SK-N-DZ (cell line): ENCODE measurements around the gene HIPK1.
A peak's percentile ranks its signal among the peaks of the same experiment; 100 is the strongest.
"Not testable (repeated sequence)": the region's sequence is repeated elsewhere in the genome, so short reads cannot be mapped to it uniquely, and the experiment has no call there.

Experiments
- DNase-seq: peaks from one replicate; pipeline ENCODE4 v3.0.0-alpha.2; 2015; ENCODE audit warnings: low spot score

The HIPK1 gene

DNA sequence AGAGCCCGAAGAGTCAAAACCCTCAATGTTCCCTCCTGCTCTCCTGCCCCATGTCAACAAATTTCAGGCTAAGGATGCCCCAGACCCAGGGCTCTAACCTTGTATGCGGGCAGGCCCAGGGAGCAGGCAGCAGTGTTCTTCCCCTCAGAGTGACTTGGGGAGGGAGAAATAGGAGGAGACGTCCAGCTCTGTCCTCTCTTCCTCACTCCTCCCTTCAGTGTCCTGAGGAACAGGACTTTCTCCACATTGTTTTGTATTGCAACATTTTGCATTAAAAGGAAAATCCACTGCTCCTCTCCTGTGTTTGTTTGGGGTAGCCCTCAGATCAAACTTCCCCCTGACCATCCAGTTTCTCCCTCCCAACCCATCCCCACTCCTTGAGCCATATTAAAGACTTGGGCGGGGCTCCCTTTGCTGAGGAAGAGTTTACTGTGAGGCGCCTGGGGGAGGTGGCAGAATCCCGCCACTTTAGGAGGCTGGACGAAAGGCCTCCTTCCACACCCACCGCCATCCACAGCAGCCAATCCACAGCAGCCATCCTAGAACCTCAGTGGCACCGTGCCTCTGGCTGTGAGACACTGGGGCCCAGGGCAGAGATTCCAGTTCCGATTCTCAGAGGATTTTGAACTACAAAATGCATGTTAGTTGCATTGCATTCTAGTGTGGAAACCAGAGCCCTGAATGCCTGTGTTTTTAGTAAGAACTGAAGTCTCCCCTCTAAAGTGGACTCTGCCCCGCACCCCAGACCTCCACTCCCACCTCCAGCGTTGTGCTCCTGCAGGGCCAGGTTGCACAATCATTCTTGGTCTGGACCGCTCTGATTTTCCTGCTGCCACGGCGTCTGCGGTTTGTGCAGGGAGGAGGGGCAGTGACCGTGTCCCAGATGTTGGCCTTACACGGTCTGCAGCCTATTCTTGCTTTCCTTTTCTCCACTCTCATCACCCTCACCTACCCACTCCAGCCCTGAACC is 53.1 kb downstream of the HIPK1 start:
- peak; percentile 46 for DNase-seq

DNA sequence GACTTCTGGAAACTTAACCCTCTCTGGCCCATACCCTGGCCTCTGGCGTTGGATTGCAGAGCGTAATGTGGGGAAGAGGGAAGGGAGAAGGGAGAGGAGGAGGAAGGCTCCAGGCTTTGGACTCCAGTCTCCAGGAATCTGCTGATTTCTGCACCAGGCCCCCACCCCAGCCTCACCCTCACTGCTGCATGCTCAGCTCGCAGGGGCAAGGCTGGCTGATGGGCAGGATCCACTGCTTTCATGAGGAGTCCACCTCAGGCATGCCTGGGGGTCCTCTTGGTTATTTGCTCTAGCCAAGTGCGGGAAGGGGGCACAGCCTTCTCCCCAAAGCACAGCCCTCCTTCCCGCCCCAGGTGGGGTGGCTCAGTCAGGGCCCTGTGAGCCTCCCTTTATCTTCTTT is 53.8 kb downstream of the HIPK1 start:
- no peak for DNase-seq

DNA sequence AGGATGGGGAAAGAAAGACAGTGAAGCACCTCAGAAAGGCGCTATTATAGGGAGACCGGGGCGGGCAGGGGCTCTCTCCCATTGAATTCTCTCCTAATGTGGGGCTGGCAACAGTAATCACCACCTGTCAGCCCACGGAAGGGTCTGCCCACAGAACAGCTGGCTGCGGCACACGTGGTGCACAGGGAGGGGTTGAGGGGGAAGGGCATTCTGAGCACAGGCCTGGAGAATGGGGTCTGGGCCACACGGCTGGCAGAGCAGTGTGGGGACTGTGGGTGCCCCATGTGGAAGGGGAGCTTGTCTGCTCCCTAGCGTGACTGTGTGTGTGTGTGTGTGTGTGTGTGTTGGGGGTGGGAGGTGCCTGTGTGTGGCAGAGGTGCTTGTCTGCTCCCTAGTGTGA is 54.3 kb downstream of the HIPK1 start:
- DNase-seq: peak; percentile 34

DNA sequence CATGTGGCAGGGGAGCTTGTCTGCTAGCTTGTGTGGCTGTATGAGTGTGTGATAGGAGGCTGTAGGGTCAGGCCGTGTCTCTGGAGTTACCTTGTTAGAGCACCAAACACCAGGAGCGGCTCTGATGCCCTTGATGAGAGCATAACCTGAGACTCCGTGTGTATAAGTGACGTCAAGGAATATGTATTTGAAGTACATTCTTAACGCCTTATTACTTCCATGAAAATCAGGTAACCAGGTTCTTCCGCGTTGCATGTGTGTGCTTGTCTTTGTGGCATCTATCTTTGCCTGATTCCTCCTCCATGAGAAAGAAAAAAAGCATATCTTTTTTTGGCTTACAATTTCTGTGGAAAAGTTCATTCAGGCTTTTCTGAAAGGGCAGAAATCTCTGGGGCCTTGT is 54.7 kb downstream of the HIPK1 start:
- no peak for DNase-seq

DNA sequence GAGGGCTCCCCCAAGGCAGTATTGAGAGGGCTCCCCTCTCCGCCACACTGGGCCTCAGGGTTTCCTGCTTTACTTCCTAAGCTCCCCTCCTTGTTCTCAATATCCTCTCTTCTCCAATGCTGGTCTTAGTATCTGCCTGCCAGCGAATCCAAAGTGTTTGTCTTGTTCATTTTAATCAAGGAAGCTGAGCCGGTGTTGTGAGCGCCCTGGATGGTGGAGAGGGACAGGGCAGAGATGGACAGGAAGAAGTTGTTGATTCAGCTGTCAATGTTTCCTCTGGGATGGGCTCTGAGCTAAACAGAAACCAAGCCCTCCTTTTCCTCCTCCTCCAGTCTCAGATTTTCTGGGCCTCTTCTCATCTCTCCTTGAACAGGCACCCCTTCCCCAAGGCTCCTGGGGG is 55.6 kb downstream of the HIPK1 start:
- no peak for DNase-seq

DNA sequence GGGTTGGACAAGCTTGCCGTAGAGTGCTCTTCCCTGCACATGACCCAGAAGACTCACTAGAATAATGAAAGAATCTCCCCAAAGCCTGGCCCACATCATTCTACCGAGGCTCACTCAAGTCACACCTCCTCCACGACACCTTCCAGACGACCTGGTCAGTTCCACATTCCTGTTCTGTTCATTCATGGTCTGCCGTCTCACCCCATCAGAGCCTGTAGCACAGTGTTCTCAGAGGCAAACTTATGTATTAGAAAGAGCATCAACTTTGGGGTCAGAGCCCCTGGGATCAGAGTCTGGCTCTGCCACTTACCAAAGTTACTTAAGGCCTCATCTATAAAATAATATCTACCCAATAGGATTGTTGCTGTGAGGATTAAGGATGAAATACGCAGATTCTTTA is 57.7 kb downstream of the HIPK1 start:
- no peak for DNase-seq

DNA sequence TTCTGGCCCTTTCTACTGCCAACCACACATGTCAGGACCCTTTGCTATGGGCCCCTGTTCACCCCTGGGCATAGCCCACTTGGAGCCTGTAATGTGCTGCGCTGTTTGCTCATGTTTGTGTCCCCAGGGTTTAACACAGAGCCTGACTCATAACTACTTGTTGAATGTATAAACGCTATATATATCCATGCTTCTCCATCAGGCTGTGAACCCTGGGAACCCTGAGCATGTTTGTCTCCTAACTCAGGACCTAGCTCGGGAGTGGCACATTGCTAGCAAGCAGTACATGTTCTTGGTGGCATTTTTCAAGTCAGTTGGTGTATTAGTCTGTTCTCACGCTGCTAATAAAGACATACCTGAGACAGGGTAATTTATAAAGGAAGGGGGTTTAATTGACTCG is 58.1 kb downstream of the HIPK1 start:
- no peak for DNase-seq

DNA sequence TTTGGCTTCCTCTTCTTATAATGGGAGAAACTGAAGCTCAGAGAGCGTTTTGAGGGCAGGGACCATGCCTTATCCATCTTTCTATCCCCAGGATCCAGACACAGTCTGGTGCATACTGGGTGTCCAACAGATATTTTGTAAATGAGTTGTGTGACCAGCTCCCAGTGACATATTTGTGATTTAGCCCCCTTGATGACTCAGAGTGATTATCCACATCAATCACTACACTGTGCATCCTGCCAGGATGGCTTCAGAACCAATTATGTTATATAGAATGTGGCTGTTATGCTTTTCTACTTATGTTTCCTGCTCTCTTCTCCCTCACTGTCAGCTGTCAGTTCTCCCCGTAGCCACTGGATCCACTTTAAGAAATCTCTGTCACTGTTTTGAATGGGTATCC is 61.4 kb downstream of the HIPK1 start:
- peak; percentile 24 for DNase-seq

DNA sequence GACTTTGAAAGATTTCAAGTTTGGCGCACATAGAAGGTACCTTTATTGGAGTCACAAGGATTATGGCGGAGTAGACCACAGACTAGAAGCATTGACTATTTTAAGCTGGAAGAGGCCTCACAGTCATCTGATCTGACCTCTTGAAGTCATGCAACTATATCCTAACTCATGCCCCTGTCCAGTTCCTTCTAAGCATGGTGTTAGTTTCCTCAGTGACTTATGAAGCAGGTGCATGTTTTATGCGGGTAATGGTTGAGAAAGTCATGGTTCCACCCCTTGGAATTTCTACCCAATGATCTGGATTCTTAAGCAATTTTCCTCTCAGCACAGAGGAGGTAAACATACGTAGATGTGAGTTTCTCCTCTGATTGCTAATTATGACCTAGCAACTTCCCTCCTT is 61.8 kb downstream of the HIPK1 start:
- no peak for DNase-seq

DNA sequence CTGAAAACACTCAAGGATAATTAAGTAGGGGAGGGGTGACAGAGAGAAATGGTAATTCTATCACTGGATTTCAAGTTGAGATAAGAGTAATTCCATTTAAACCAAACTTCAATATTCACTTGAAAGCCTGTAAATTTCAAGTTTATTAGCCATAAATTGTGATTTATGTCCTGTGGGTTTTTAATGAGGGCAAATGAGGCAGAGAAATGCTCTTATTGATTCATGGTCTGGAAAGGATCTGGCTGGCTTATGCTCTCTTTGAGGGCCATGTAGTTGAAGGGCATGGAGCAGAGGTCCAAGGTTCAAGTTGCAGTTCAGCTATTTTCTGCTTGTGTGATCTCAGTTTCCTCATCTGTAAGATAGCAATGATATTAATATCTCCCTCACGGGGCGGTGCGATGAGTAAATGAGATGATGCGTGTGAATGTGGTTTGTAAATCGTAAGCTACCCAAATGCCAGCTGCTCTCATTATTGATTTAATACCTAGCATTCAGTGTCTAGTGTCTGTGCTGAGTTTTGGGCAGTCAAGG is 62.4 kb downstream of the HIPK1 start:
- peak; percentile 76 for DNase-seq

DNA sequence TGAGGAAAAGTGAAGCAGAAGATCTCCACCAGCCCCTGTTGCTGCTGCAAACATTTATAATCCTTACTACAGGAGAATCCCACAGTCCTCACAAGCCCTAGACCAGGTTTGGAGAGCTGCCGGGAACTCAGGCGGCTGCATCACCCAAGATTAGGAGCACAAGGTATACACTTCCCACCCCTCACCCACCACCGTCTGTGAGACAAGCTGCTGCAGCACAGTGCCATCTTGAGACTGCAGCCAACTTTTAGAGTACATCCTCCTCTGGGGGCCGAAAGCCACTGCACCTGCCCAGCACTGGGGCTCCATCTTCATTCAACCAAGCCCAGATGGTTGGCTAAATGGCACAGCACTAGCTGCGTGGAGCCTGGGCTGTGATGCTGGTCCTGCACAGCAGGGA is 63.9 kb downstream of the HIPK1 start:
- no peak for DNase-seq

DNA sequence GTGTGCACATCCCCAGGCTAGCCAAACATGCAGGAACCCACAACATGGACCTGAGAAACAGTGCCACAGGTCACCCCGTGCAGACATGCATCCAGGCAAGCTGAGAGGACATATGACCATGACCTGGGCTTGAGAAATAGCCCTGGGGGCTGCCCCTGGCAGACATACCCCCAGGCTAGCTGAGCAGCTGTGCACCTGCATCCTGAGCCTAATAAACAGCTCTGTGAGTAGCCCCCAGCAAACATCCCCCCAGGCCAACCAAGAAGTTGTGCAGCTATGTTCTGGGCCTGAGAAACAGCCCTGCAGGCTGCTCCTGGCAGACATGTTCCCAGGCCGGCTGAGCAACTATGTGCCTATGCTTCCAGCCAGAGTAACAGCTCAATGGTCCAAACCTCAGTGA is 64.6 kb downstream of the HIPK1 start:
- DNase-seq: no peak

DNA sequence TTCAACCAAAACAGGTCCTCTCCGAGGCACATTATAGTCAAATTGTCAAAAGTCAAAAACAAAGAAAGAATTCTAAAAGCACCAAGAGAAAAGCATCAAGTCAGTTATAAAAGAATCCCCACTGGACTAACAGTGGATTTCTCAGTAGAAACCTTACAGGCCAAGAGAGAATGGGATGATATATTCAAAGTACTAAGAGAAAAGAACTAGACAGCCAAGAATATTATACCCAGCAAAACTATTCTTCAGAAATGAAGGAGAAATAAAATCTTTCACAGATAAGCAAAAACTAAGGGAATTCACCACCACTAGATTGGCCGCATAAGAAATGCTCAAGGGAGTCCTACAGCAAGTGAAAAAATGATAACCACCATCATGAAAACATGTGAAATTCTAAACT is 66.3 kb downstream of the HIPK1 start:
- no peak for DNase-seq

DNA sequence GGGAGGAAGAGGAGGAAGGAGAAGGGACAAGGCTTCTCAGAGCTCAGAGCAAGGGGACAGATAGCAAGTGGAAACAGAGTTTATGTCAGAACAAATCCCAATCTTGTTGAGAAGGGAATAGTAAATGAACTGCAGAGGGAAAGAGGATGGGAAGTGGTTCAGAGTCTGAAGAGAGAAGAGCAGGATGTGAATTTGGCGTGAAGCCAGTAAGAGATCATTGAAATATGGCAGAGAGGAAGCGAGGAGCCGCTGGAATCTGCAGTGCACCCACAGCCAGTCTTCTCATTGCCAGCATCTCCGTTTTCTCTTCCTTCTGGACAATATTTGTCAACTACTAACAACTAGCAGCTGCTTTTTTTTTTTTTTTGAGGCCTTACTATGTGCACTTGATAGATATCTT is 69.2 kb downstream of the HIPK1 start:
- no peak for DNase-seq

DNA sequence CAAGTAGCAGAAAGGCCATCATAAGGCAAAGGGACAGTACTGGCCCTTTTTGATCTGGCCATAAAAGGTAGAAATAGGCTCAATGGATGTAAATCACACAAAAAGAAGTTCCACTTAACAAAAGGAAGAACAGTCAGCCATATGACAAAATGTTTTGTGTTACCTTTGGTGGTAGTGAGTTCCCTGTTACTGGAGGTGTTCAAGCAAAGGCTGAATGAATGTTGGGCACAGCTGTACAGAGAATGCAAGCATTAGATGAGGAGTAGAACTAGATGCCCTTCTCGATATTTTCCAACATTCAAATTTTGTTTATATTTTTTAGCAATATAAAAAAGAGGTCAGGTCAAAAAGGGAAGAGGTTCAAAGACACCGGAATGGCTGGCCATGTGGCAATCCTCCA is 70.1 kb downstream of the HIPK1 start:
- no peak for DNase-seq

DNA sequence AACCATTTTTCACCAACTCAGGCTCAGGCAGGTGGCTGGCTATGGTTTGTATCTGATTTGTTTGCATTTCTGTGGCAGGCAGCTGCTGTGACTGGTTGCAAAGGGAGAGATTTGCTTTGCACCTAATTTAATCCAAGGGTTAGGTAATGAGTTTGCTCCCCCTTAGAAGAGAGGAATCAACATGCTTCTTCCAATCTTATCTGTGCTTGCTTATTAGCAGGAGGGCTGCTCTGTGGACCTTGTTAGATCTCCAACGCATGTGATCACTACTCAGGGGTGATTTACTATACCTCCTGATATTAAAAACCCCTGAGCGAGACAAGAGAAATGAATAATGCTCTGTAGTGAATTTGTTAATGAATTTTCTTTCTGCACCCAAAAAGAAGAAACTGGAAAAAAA is 70.7 kb downstream of the HIPK1 start:
- peak; percentile 64 for DNase-seq

DNA sequence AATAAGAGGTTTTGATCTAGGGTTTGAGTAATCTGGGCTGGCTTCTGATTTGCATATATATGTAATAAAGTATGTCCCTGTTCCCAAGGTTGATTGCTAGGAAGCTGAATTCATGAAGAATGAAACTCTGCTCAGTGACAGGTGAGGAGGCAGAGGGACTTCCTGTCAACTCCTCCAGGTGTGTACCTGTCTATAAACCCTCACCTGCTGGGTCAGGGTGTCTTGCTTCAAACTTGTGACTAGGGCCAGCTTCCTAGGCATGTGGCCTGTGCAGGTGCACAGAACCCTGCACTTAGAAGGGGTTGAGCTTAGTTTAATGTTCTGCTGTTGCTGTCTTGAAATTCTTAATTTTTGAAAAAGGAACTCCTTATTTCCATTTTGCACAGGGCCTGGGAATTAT is 71.3 kb downstream of the HIPK1 start:
- no peak for DNase-seq

DNA sequence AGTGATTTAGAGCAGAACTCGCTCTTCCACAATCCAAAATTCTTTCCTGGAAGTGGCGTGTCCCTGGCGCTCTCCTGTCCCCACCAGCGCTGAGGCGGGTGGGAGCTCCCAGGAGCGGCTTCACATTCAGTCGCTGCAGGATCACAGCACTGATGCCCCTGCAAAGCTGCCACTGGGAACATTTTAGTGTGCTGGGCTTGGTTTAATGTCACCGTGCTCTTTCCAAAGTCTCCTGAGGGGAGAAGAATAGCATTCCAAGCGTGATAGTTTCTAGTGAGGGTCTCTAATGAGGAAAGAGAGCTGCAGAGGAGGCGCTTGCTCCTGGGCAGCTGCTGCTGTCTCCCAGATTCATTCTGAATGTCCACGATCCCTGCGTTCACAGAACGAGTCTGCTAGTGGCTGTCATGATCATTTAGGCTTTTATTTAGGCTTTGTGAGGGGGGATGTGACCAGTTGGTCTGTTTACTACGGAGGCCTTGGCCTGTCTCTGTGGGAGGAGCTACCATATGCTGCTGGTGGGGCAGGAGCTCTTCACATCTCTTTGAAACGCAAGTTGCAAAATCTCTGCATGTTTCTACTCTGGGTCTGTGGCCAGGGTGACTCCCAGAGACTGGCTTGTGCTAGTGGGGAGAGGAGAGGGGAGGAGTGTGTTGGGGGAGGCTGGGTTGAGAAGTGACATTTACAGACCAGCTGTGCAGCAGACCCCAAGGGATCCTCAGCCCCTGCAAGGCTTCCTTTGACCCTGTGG is 73.5 kb downstream of the HIPK1 start:
- DNase-seq: peak; percentile 71

DNA sequence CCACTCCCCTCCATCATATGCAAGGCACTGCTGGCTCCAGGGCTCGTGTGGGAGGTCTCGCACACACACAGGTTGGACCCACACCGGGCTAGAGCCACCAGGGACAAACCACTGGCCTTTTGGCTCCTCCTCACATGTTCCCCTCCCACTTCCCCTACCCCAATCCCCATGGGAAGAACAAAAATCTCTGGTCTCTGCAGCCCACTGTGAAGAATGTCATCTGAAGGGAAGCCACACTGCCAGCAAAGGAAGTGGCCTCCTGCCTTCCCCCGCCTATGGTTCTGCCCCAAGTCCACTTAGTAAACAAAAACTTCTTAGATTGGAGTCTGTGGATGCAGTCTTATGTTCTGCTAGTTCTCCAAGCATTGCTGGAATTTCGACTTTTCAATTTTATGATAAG is 74.3 kb downstream of the HIPK1 start:
- DNase-seq: no peak

DNA sequence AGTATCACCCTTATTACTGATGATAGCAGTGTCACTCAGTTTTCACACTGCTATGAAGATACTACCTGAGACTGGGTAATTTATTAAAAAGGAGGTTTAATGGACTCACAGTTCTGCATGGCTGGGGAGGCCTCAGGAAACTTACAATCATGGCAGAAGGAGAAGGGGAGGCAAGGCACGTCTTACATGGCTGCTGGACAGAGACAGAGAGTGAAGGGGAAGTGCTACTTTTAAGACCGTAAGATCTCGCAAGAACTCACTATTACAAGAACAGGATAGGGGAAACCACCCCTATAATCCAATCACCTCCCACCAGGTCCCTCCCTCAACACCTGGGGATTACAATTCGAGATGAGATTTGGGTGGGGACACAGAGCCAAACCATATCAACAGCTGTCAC is 77.7 kb downstream of the HIPK1 start:
- not testable (repeated sequence) for DNase-seq

DNA sequence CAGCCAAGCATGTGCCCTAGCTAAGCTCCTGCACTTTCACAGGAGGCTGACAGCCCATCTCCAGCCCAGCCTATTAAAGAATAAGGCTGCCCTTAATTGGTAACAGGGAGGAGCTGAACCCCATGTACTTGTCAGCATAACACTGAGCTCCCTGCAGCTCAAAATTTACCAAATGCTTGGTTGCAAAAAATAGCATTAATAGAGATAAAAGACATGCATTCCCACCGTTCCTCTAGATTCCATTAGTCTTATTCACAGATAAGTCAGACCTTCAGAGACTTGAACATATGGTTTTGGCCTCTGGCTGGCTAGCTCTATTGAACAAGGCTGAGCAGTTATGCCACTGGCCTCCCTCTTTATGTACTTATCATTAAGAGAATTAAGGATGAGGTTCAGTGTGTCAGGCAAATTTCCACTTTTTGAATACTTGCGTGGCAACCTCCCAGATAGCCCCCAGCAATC is 79.4 kb downstream of the HIPK1 start:
- DNase-seq: no peak

DNA sequence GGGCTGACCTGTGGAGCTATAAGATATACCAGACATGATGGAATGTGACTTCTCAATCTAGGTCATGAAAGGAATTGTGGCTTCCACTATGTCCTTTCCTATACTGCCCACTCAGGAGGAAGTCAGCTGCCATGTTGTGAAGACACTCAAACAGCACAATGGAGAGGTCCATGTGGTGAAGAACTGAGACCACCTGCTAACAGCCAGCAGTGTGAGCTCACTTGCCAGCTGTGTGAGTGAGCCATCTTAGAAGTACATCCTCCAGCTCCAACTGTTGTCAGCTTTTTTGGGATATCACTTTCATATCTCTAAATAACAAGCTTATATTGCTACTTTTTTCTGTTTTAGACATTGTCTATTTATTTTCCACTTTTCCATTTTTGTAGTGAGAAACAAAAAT is 79.9 kb downstream of the HIPK1 start:
- DNase-seq: no peak

DNA sequence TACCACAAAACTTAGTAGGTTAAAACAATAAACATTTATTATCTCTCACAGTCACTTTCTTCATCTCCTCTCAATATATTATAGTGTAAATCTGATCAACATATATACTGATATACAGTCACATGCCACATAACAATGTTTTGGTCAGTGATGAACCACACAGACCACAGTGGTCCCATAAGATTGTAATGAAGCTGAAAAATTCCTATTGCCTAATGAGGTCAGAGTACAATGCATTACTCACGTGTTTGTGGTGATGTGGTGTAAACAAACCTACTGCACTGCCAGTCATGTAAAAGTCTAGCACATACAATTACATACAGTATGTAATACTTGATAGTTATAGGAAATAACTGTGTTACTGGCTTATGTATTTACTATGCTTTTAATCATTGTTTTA is 80.3 kb downstream of the HIPK1 start:
- no peak for DNase-seq
